ENCODE results near the gene C17orf107.
"Not testable (repeated sequence)": the region's sequence is repeated elsewhere in the genome, so short reads cannot be mapped to it uniquely, and the experiment has no call there.

Gene C17orf107

DNA sequence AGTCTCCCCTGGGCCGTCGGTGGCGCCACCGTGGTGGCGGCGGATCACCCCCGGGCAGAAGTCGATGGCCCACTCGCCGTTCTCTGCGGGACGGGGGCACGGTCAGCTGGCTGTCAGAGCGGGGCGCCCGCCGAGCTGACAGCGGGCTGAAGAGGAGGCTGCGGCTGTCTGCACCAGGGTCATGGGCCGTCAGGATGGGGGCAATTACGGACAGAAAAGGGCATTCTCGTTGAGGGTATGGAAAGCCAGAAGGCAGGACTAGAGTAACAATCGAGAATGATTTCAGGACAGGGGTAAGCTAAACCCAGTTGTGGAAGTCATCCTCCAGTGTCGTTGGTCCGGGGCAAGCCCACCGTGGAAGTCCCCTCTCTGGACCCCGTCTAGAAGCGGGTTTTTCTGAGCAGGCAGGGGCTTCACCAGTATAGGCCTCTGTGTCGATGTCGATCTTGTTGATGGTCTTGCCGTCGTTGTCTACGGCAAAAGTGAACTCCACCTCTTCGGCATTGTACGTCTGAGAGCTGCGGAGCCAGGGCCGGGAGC lies 1.8 kb downstream of the C17orf107 start:
- no peak for DNase-seq (ENCODE audit: low spot score)

DNA sequence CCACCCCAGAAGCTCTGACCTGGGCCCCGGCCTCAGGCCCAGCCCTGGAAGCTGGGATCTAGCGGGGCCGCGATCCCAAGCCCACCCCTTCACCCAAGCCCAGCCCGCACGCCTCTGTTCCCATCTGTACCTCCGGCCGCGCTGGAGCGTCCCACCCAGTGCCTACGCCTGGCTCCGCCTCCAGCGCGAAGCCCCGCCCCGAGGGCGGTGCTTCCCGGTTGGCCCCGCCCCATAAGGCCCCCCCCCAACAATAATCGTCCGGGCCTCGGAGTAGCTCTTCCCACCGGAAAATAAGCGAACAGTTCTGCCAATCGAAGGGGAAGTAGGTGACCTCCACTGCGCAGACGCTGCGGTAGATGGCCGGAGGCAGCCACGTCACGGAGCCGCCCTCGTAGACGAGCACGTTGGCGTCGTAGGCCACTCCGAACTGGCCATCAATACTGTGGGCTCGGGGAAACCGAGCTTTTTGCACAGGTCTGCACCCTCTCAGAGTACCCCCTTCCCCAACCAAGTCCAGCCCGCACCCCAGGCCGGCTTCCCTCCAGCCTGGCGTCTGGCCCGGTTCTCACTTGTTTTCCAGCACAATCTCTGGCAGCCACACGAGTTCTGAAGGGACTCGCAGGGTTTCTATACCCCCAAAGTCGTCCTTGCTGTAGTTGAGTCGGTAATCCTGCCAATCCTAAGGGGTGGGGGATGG lies 2.5 kb downstream of the C17orf107 start:
- DNase-seq (ENCODE audit: low spot score): peak; percentile 53

DNA sequence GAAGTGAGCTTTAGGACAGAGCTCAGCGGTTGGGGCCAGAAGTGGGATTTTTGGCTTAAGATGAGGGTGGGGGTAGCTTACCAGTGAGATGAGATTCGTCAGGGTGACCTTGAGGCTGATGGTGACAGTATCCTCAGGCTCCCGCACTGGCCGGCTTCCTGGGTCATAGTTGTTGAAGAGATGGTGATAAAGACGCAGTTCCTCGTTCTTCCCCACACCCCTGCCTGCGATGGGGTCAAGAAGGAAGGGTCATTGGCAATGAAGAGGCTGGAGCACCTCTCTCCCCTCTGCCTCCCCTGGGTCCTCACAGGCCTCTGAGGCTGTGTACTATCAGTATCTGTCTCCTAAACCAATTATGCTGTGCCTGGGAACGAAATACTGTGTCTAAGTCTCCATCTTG lies 3.2 kb downstream of the C17orf107 start:
- no peak for DNase-seq (ENCODE audit: low spot score)

DNA sequence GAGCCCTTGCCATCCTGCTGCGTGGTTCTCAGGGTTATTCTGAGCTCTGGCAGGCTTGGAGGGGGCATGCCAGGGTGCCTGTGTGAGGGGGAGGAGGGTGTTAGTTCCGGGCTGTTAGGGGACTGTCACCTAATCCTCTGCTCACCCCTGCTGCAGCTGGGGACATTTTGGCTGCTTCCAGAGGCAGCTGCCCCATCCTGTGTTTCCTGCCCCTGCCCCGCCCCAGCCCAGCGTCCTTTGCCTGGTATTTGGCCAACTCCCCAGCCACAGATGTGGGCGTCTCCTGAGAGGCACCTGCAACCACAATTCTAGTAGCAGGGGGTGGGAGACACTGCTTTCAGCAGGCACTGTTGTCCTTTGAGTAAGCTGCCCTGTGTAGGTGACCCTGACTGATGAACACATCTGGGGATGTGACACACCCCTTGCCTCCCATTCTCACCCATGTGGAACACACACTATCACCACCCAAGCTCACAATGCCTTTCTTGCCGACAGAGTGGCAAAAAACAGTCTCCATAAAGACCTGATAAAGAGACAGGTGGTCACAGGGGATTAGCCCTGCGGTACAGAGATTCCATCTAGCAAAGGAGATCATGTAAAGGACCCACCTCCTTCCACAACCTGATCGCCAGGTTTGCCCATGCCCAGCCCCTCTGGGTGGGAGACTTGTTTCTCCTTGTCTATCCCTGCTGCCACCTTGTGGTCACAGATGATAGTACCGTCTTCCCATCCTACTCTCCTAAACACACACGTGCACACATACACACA lies 3.9 kb downstream of the C17orf107 start, which contains the start of gene CHRNE:
TSS of gene CHRNE (minus strand) at position 48 of the 768 bp plus-strand sequence. CDS start at position 13, 35 bp downstream.
- DNase-seq (ENCODE audit: low spot score): peak; percentile 43

DNA sequence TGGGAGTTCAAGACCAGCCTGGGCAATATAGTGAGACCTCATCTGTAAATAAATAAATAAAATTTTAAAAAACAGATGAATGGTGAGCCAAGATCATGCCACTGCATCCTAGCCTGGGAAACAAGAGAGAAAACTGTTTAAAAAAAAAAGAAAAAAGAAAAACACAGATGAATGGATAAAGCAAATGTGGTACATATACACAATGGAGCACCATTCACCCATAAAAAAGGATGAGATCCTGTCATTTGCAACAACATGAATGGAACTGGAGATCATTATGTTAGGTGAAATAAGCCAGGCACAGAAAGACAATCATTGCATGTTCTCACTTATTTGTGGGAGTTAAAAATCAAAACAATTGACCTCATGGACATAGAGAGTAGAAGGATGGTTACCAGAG lies 7.3 kb downstream of the C17orf107 start:
- not testable (repeated sequence) for DNase-seq (ENCODE audit: low spot score)

DNA sequence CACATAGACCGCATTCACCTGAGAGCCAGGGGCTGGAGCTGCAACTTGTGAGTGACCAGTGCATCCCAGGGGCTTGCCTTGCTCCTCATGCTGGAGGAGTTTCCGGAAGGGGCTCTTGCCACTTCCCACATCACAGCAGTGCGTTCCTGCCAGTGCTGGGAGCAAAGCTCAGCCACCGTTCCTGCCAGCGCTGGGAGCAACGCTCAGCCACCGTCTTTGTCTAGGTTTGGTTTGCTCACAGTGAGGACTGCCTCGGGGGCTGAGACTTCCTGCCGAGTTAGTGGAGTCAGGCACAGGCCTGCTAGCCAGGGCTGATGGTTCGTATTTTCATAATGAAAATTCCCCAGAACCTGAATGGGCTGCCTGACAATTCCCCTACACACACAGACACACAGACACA lies 9.0 kb downstream of the C17orf107 start:
- peak; percentile 18 for DNase-seq (ENCODE audit: low spot score)

DNA sequence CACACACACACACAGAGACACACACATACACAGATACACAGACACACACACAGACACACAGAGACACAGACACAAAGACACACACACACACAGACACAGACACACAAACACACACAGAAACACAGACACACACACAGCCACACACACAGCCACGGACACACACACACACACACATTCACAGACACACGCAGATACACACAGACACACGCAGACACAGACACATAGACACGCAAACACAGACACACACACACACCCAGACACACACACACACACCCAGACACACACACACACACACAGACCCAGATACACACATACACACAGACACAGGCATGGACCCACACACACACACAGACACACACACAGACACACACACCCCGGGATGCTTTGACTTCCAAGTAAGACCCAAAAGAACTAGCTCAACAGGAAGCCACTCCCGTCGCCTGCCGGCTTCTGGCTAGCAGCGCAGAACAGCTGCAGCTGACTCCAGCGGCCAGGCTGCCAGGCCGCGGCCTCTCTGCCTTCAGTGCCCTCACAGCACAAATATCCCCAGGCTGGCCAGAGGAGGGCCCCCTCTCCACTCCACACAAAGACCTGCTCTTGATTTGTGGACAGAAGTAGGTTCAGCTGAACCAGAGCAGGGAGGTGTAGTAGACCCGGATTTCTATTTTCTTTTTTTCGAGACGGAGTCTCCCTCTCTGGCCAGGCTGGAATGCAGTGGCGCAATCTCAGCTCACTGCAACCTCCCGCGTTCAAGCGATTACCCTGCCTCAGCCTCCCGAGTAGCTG lies 9.6 kb downstream of the C17orf107 start:
- peak; percentile 84 for DNase-seq (ENCODE audit: low spot score)

DNA sequence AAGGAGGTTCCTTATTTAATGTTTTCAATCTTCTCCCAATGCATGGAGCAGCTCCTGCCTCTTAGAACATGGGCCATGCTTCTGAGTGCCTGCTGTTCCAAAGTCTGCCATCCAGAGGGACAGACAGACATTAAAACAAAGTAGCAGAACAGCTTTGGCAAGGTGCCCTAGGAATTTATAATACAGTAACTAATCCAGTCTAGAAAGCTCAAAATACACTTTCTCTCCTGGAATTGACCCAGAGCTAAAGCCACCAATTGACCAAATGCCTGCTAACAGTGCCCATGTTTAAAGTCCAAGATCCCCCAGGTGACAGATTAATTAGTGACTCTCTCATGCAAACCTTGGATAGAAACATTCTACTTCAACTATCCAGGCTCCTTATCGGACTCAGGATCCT lies 14.7 kb downstream of the C17orf107 start:
- DNase-seq (ENCODE audit: low spot score): no peak

DNA sequence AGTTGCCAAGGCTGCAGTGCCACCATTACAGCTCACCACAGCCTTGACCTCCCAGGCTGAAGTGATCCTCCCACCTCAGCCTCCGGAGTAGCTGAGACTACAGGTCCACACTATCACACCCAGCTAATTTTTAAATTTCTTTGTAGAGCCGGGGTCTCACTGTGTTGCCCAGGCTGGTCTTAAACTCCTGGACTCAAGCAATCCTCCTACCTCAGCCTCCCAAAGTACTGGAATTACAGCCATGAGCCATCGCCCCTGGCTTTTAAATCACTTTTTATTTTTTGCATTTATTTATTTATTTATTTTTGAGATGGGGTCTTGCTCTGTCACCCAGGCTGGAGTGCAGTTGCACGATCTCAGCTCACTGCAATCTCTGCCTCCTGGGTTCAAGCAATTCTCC lies 15.2 kb downstream of the C17orf107 start:
- not testable (repeated sequence) for DNase-seq (ENCODE audit: low spot score)

DNA sequence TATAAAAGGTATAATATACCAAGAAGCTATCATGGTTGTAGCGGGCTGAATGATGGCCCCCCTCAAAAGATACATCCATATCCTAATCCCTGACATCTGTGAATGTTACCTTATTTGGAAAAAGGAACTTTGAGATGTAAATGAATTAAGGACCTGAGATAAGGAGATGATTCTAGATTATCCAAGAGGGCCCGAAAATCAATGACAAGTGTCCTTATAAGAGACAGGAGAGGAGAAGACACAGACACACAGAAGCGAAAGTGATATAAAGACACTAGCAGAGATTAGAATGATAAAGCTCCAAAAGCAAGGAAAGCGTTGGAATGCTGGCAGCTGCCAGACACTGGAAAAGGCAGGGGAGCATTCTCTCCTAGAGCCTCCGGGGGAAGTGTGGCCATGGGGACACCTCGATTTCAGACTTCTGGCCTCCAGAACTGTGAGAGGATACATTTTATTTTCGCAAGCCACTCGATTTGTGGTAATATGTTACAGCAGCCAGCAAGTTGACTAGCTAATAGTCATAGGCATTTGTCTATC lies 20.2 kb downstream of the C17orf107 start:
- no peak for DNase-seq (ENCODE audit: low spot score)

DNA sequence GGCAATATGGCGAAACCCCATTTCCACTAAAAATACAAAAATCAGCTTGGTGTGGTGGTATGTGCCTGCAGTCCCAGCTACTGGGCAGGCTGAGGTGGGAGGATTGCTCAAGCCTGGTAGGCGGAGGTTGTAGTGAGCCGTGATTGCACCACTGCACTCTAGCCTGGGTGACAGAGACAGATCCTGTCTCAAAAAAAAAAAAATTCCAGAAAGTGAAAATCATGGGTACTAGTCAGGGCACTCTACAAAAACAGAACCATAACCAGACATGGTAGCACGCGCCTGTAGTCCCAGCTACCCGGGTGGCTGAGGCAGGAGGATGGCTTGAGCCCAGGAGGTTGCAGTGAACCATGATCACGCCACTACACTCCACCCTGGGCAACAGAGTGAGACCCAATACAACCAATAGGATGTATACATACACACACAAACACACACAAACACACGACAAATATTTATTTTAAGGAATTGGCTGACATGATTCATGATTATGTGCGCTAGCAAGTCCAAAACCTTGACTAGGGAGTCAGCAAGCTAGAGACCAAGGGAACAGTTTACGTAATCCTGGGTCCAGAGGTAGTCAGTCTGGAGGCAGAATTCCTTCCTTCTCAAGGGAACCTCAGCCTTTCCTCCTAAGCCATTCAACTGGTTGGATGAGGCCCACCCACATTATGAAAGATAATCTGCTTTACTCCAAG lies 21.2 kb downstream of the C17orf107 start:
- DNase-seq (ENCODE audit: low spot score): no peak

DNA sequence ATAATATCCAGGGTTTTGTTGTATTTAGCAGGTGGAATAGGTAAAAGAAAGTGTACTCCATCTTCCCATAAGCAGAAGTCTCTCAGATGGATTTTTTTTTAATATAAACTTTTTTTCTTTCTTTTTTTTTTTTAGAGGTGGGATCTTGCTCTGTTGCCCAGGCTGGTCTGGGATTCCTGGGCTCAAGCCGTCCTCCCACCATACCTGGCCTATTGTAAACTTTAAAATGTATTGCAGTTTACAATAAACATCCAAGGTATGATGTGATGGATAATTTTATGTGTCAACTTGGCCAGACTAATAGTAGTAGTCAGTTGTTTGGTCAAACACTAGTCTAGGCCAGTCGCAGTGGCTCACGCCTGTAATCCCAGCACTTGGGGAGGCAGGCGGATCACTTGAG lies 22.0 kb downstream of the C17orf107 start:
- DNase-seq (ENCODE audit: low spot score): no peak

DNA sequence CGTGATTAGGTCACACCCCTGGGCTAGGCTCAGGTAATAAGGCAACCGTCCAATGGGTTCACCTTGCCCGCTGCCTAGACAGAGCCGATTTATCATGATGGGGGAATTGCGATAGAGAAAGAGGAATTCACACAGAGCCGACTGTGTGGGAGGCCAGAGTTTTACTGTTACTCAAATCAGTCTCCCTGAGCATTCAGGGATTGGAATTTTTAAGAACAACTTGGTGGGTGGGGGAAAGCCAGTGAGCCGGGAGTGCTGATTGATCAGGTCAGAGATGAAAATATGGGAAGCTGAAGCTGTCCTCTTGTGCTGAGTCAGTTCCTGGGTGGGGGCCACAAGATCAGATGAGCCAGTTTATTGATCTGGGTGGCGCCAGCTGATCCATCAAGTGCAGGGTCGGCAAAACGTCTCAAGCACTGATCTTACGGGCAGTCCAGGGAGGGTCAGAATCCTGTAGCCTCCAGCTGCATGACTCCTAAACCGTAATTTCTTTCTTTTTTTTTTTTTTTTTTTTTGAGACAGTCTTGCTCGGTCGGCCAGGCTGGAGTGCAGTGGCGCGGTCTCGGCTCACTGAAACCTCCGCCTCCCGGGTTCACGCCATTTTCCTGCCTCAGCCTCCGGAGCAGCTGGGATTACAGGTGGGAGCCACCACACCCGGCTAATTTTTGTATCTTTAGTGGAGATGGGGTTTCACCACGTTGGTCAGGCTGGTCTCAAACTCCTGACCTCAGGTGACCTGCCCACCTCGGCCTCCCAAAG lies 27.4 kb downstream of the C17orf107 start:
- DNase-seq (ENCODE audit: low spot score): not testable (repeated sequence)

DNA sequence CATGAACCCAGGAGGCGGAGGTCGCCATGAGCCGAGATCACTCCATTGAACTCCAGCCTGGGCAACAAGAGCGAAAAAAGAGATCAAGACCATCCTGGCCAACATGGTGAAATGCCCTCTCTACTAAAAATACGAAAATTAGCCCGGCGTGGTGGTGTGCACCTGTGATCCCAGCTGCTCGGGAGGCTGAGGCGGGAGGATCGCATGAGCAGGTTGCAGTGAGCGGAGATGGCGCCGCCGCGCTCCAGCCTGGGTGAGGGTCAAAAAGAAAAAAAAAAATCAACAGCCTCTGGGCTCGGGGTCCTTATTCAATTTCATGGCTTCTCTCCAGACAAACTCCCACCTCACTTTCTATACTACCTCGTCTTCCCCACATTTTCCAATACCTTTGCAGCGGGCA lies 29.5 kb downstream of the C17orf107 start:
- no peak for DNase-seq (ENCODE audit: low spot score)

DNA sequence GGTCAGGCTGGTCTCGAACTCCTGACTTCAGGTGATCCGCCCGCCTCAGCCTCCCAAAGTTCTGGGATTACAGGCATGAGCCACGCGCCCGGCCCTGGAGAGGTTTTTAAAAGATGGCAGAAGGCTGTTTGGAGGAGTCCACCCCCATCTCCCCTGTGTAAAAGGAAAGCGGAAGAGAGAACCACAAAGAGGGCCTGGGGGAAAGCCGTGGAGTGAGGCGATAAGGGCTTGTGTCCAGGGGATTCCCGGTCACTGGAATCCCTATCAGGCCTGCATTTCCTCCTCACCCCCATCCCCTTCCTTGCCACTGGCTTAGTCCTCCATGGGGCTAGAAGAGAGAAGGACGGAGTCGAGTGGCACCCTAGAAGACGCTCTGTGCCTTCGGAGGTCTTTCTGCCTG lies 32.6 kb downstream of the C17orf107 start, which contains the start of gene GP1BA:
TSS of gene GP1BA (plus strand) at position 315 of the 400 bp plus-strand sequence. CDS start 328 bp downstream, outside the sequence.
- no peak for DNase-seq (ENCODE audit: low spot score)

DNA sequence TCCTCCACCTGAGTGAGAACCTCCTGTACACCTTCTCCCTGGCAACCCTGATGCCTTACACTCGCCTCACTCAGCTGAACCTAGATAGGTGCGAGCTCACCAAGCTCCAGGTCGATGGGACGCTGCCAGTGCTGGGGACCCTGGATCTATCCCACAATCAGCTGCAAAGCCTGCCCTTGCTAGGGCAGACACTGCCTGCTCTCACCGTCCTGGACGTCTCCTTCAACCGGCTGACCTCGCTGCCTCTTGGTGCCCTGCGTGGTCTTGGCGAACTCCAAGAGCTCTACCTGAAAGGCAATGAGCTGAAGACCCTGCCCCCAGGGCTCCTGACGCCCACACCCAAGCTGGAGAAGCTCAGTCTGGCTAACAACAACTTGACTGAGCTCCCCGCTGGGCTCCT lies 33.4 kb downstream of the C17orf107 start:
- no peak for DNase-seq (ENCODE audit: low spot score)

DNA sequence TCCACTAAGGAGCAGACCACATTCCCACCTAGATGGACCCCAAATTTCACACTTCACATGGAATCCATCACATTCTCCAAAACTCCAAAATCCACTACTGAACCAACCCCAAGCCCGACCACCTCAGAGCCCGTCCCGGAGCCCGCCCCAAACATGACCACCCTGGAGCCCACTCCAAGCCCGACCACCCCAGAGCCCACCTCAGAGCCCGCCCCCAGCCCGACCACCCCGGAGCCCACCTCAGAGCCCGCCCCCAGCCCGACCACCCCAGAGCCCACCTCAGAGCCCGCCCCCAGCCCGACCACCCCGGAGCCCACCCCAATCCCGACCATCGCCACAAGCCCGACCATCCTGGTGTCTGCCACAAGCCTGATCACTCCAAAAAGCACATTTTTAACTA lies 34.3 kb downstream of the C17orf107 start:
- no peak for DNase-seq (ENCODE audit: low spot score)

DNA sequence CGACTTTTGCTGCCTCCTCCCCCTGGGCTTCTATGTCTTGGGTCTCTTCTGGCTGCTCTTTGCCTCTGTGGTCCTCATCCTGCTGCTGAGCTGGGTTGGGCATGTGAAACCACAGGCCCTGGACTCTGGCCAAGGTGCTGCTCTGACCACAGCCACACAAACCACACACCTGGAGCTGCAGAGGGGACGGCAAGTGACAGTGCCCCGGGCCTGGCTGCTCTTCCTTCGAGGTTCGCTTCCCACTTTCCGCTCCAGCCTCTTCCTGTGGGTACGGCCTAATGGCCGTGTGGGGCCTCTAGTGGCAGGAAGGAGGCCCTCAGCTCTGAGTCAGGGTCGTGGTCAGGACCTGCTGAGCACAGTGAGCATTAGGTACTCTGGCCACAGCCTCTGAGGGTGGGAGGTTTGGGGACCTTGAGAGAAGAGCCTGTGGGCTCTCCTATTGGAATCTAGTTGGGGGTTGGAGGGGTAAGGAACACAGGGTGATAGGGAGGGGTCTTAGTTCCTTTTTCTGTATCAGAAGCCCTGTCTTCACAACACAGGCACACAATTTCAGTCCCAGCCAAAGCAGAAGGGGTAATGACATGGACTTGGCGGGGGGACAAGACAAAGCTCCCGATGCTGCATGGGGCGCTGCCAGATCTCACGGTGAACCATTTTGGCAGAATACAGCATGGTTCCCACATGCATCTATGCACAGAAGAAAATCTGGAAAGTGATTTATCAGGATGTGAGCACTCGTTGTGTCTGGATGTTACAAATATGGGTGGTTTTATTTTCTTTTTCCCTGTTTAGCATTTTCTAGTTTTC lies 35.0 kb downstream of the C17orf107 start:
- DNase-seq (ENCODE audit: low spot score): no peak

DNA sequence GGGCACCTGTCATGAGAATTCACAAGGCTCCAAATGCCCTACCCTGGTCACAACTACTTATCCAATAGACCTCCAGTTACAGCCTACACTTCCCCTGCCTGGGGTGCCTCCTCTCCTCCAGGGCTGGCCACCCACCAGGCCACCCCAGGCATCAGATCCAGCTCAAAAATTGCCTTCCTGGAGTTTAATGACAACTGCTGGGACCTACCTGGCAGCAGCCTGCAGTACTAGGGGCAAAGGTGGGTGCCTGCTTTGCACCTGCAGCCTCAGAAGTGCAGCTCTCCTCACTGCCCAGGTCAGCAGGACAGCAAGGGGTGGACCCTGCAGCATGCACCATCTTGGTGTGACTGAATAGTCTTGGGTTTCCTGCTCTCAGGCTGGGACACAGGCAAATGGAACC lies 36.3 kb downstream of the C17orf107 start:
- no peak for DNase-seq (ENCODE audit: low spot score)

DNA sequence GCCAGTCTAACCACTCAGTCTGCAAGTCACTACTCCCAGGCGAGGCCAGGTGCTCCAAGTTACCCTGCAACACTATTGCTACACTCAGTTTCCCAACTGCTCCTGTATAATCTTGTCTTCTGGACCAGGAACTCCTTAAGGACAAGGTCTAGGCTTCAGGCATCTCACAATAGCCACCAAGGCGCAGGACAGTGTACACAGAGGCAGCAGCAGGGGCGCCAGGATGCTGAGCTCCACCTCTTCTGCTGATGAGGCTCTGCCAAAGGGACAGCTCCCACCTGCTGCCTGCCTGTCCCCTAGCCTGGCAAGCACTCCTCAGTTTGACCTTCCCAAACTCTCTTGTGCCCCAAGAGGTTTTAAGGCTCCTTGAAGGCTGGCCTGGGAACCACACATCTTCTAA lies 37.1 kb downstream of the C17orf107 start:
- DNase-seq (ENCODE audit: low spot score): no peak

Data from COLO829 (cell line).